Measurements from ENCODE around the gene GRM8.

The GRM8 gene

GRCh38 chr7:127035203-127035849, 217.4 kb downstream of the GRM8 start:
- DNase-seq (ENCODE audit: extremely low read depth in 1 of 2, low read depth in 1 of 2): no peak

GRCh38 chr7:127034186-127034806, 218.4 kb downstream of the GRM8 start:
- no peak for DNase-seq (ENCODE audit: extremely low read depth in 1 of 2, low read depth in 1 of 2)

GRCh38 chr7:127029823-127030222, 222.9 kb downstream of the GRM8 start:
- no peak for DNase-seq (ENCODE audit: extremely low read depth in 1 of 2, low read depth in 1 of 2)

- no peak for DNase-seq (ENCODE audit: extremely low read depth in 1 of 2, low read depth in 1 of 2)
Measured at GRCh38 chr7:127021857-127022256, 230.9 kb downstream of the GRM8 start.

DNA sequence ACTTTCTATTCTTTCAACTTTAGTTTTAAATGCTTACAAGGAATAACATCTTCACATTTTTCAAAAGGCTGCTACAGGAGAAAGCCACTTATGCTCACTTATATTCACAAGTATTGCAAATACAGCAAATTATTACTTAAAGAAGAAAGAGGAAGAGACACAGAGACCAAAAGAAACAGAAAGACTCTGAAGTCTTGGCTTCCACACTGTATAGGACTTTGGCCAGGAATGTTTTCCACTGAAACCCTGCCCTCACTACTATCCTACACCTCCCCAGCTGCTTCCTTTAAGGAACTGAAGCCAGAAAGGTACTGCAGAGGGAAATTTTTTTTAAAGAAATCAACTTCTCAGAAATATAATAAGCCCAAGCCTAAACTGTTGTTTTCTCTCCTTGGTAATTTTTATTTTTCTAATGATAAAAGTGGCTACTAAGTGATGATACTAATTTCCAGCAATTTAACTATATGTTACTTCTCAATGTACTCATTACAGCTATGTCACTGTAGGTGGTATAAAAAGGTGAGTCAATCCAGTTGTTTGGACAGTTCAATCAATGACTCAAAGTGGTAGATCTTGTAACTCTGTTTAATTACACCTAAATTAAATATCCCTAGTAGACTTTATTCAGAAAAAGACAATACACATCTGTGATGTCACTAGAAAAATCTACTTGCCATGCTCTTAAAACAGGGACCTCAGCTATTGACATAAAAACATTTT, 231.6 kb downstream of the GRM8 start:
- no peak for DNase-seq (ENCODE audit: extremely low read depth in 1 of 2, low read depth in 1 of 2)

DNA sequence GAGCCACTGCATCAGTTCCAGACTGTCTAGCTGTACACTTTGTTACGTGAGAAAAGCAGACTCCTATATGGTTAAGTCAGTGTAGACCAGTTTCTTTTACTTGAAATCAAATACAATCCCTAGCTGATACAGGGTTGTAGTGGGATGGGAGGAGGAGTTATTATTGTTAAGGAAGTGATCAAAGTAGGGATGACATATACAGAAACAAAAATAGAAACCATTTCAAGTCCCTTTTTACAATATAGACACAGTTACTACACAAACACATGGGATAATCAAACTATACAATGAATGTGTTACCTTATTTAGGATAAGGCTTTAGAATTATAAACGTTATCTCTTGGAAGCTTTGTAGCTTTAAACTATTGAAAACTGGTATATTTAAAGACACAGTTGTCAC, 233.9 kb downstream of the GRM8 start:
- DNase-seq (ENCODE audit: extremely low read depth in 1 of 2, low read depth in 1 of 2): no peak

- DNase-seq (ENCODE audit: extremely low read depth in 1 of 2, low read depth in 1 of 2): no peak
Measured at GRCh38 chr7:127017196-127017595, 235.5 kb downstream of the GRM8 start.

- DNase-seq (ENCODE audit: extremely low read depth in 1 of 2, low read depth in 1 of 2): no peak
Measured at GRCh38 chr7:127000725-127001124, 252.0 kb downstream of the GRM8 start.

- DNase-seq (ENCODE audit: extremely low read depth in 1 of 2, low read depth in 1 of 2): no peak
Measured at GRCh38 chr7:126996659-126997058, 256.1 kb downstream of the GRM8 start.

- DNase-seq (ENCODE audit: extremely low read depth in 1 of 2, low read depth in 1 of 2): no peak
Measured at GRCh38 chr7:126993626-126994213, 259.0 kb downstream of the GRM8 start.

- DNase-seq (ENCODE audit: extremely low read depth in 1 of 2, low read depth in 1 of 2): no peak
Measured at GRCh38 chr7:126988022-126988421, 264.7 kb downstream of the GRM8 start.

DNA sequence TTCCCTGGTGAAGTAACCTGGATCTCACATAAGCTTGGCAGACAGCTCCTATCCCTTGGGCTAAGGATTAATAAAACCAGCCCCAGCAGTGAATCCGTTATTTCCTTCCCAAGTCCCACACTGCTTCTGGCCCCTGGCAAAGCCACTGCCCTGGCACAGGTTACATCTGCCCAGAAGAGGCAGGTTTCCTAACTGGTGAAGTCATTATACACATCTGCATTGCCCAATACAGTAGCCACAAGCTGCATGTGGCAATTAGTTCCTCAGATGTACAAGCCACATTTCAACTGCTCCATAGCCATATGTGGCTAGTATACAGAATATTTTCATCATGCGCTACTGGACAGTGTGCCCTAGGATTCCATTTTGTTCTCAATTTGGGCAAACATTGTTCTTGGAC, 273.0 kb downstream of the GRM8 start:
- DNase-seq (ENCODE audit: extremely low read depth in 1 of 2, low read depth in 1 of 2): no peak

- DNase-seq (ENCODE audit: extremely low read depth in 1 of 2, low read depth in 1 of 2): no peak
Measured at GRCh38 chr7:126978865-126979264, 273.9 kb downstream of the GRM8 start.

- DNase-seq (ENCODE audit: extremely low read depth in 1 of 2, low read depth in 1 of 2): no peak
Measured at GRCh38 chr7:126973066-126973465, 279.7 kb downstream of the GRM8 start.

GRCh38 chr7:126972571-126972970, 280.2 kb downstream of the GRM8 start:
- DNase-seq (ENCODE audit: extremely low read depth in 1 of 2, low read depth in 1 of 2): no peak

- DNase-seq (ENCODE audit: extremely low read depth in 1 of 2, low read depth in 1 of 2): no peak
Measured at GRCh38 chr7:126959649-126960048, 293.1 kb downstream of the GRM8 start.

GRCh38 chr7:126958367-126958766, 294.4 kb downstream of the GRM8 start:
- no peak for DNase-seq (ENCODE audit: extremely low read depth in 1 of 2, low read depth in 1 of 2)

GRCh38 chr7:126957443-126957842, 295.3 kb downstream of the GRM8 start:
- no peak for DNase-seq (ENCODE audit: extremely low read depth in 1 of 2, low read depth in 1 of 2)

DNA sequence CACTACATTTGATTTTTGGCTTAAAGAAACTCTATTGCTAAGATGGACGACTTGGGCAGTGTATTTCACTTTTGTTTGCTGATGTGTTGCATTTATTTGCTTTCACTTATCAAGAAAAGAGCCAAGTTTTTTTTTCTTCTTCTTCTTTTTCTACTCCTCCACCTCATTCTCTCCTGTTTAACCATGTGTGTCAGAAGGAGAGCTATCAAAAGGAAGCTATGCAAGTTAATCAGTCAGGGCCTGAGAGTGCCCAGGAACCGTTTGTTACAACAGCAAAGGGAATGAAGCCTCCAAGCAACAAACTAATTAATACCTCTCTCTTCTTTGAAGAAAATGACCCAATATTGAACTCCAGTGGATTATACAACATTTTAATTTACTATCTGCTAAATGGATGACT, 299.3 kb downstream of the GRM8 start:
- DNase-seq (ENCODE audit: extremely low read depth in 1 of 2, low read depth in 1 of 2): no peak

DNA sequence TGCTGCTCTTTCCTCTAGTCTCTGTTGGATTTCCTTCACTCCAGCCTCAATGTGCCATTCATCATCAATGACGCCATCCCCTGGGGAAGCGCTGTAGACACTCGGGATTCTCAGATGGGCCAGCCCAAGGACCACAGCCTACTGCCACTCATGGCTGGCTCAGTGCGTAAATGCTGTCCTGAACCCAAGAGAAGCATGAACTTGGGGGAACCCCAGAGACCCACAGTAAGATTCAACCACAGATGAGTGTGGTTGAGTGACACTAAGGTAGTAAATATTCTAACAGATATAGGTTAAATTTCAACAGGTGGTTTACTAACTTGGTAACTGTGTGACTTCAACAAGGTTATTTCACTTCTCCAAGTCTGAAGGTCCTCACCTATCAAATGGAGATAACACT, 304.1 kb downstream of the GRM8 start:
- DNase-seq (ENCODE audit: extremely low read depth in 1 of 2, low read depth in 1 of 2): no peak

DNA sequence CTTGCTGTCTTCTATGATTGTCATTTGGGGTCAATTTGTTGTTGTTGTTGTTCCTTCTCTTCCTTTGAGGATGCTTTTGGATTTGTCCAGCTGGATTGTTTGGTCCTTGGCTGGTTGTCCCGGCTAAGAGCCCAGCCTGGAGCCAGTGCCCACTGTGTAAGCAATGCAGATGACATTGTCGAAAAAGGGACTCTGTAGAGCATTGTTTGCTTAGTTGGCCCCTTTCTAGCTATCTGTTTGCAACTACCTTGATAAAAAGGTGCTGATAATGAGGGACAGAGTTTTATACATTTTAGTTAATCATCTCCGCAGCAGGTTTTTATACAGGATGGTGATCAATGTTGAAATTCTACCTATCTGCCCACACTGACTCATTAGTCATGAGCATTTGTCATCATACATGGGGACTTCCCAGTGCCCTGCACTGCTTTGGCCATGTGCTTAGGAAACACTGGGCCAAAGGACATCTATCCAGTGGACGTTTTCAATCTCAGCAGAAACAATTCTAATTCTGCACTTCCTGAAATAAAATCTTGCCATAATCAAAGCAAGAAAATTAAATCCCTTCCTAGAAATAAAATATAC, 311.9 kb downstream of the GRM8 start:
- no peak for DNase-seq (ENCODE audit: extremely low read depth in 1 of 2, low read depth in 1 of 2)

- DNase-seq (ENCODE audit: extremely low read depth in 1 of 2, low read depth in 1 of 2): no peak
Measured at GRCh38 chr7:126937171-126937570, 315.6 kb downstream of the GRM8 start.
